ENCODE data around the gene LY9. TPM values are rescaled to one million over a fixed set of nuclear protein-coding genes. Genes with fewer than 3 reads are reported as not detected.

Gene LY9
- total RNA-seq, 1 experiment from 2014 or later, result not detected

DNA sequence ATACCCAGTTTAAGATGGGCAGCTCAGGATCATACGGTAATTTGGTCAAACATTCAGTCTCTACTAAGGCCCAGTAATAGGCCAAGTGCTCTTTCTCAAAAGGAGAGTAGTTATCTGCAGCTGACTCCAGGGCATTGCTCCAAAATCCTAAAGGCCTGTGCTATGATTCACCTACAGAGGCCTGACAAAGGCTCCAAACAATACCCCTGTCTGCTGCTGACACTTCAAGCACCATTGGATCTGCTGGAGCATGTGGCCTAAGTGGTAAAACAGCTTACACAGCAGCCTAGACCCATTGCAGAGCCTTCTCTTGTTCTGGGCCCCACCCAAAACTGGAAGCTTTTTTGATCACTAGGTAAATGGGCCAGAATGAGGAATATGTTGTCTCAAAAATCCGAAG lies 34.1 kb upstream of the LY9 start:
- Histone ChIP-seq H4K91ac (ENCODE audit: insufficient read length, low read depth, low read length) (no peak overlapping the region), H3K27ac (ENCODE audit: insufficient read length, low read depth, low read length) (no peak overlapping the region), H3K9me3 (ENCODE audit: control insufficient read depth, low read depth, low read length) (no peaks in the 10 kb centered on the region), H2AK5ac (ENCODE audit: insufficient read length, low read length) (no peak overlapping the region), H3K4ac (ENCODE audit: low read depth, low read length) (no peak overlapping the region), H2BK15ac (ENCODE audit: low read depth, low read length) (no peak overlapping the region), H3K18ac (ENCODE audit: insufficient read length, low read depth, low read length) (no peak overlapping the region), H3K79me1 (ENCODE audit: insufficient read depth, low read depth, low read length, poor library complexity, severe bottlenecking) (no peaks in the 10 kb centered on the region), H4K5ac (ENCODE audit: insufficient read length, low read depth, low read length) (no peak overlapping the region), H3K56ac (ENCODE audit: insufficient read length, low read depth, low read length) (no peak overlapping the region), H3K4me1 (ENCODE audit: insufficient read depth, low read length) (no peaks in the 10 kb centered on the region), H3K23me2 (ENCODE audit: insufficient read length, low read depth, low read length, poor library complexity, severe bottlenecking) (no peaks in the 10 kb centered on the region), H4K20me1 (ENCODE audit: control insufficient read depth, insufficient read depth, insufficient read length) (no peaks in the 10 kb centered on the region), H3T11ph (ENCODE audit: low read length) (no peak overlapping the region), H3K23ac (ENCODE audit: insufficient read length, low read depth, low read length) (no peak overlapping the region), H3K27me3 (ENCODE audit: insufficient read depth, low read length) (no peaks in the 10 kb centered on the region), H3K4me2 (ENCODE audit: insufficient read depth, insufficient read length, low read length) (no peak overlapping the region), H3K14ac (ENCODE audit: insufficient read depth, low read length) (no peak overlapping the region), H2BK5ac (ENCODE audit: insufficient read length, low read length) (no peak overlapping the region), H2BK12ac (ENCODE audit: insufficient read length, low read depth, low read length) (no peak overlapping the region), H2BK120ac (ENCODE audit: low read depth, low read length, poor library complexity, severe bottlenecking) (no peak overlapping the region), H3K9ac (ENCODE audit: extremely low read depth, insufficient read length, low read length) (no peak overlapping the region), H4K8ac (replicated peaks; ENCODE audit: insufficient read length, low read depth, low read length) (no peak overlapping the region), H2BK20ac (ENCODE audit: low read depth, low read length, poor library complexity, severe bottlenecking) (no peak overlapping the region), H2AFZ (ENCODE audit: low read length) (no peak overlapping the region), H3K79me2 (ENCODE audit: insufficient read depth, low read length) (no peaks in the 10 kb centered on the region)
- H3K27me3 Mint-ChIP-seq (ENCODE audit: low read depth), result no peaks in the 10 kb centered on the region
- H3K4me1 Mint-ChIP-seq, result no peaks in the 10 kb centered on the region; a peak in 1 of 4 replicates
- DNase-seq, result no peak
- WGBS (ENCODE audit: extremely low coverage, insufficient read length, low lambda C conversion rate), result no CpG with 5 or more reads among the region's 2 CpGs
- H3K27ac Mint-ChIP-seq, result no peak overlapping the region
- H3K36me3 Mint-ChIP-seq (ENCODE audit: insufficient read depth in 1 of 3, low read depth in 3 of 3), result no peaks in the 10 kb centered on the region
- H3K4me3 Mint-ChIP-seq, result no peak overlapping the region
- H3K9me3 Mint-ChIP-seq, result peaks cover 0 to 3% of the 10 kb centered on the region in 2 experiments; a peak in 1 of 5 replicates
- TF ChIP-seq CTCF (conservative IDR thresholded peaks at IDR 0.05), result no peak
